HUES6 (cell line): ENCODE data around the gene SPRR2D.
"Not testable (repeated sequence)": the region's sequence is repeated elsewhere in the genome, so short reads cannot be mapped to it uniquely, and the experiment has no call there.

Source experiments
- H3K27ac ChIP-seq: 2 replicates; pipeline ENCODE4 v1.7.0; 2013; ENCODE audit warnings: low read depth, mild to moderate bottlenecking, low read length, inconsistent platforms
- H3K27me3 ChIP-seq: 2 replicates; pipeline ENCODE4 v1.6.1; 2013; ENCODE audit warnings: low read length; ENCODE audit not compliant: control insufficient read depth, insufficient read depth
- H3K36me3 ChIP-seq: 2 replicates; pipeline ENCODE4 v1.6.1; 2013; ENCODE audit warnings: low read length; ENCODE audit not compliant: control insufficient read depth, insufficient read depth
- H3K4me1 ChIP-seq: 2 replicates; pipeline ENCODE4 v1.6.1; 2013; ENCODE audit warnings: low read length; ENCODE audit not compliant: control insufficient read depth, insufficient read depth
- H3K4me3 ChIP-seq: 2 replicates; pipeline ENCODE4 v1.5.1; 2013; ENCODE audit warnings: low read depth, low read length
- H3K9ac ChIP-seq: one replicate; pipeline ENCODE4 v1.6.1; 2013; ENCODE audit warnings: mild to moderate bottlenecking, low read length
- H3K9me3 ChIP-seq: 2 replicates; pipeline ENCODE4 v1.6.1; 2013; ENCODE audit warnings: low read depth, low read length; ENCODE audit not compliant: control insufficient read depth, insufficient read depth

The SPRR2D gene

GRCh38 chr1:153049211-153049610, 8.3 kb upstream of the SPRR2D start:
- Histone ChIP-seq H3K4me3 (no peak overlapping the region), H3K9me3 (0 out of 2 replicates have a peak, but pooled peaks cover 2% of the 10 kb centered on the region), H3K27me3 (no peaks in the 10 kb centered on the region), H3K4me1 (no peaks in the 10 kb centered on the region), H3K9ac (no peak overlapping the region), H3K27ac (no peak overlapping the region), H3K36me3 (no peaks in the 10 kb centered on the region)

- Histone ChIP-seq H3K27me3 (no peaks in the 10 kb centered on the region), H3K36me3 (no peaks in the 10 kb centered on the region), H3K9ac (no peak overlapping the region), H3K4me3 (no peak overlapping the region), H3K4me1 (no peaks in the 10 kb centered on the region), H3K27ac (no peak overlapping the region), H3K9me3 (no peaks in the 10 kb centered on the region)
These were observed 5.7 kb downstream of the SPRR2D start for GRCh38 chr1:153035211-153035610.

- Histone ChIP-seq H3K4me1 (no peaks in the 10 kb centered on the region), H3K36me3 (no peaks in the 10 kb centered on the region), H3K4me3 (no peak overlapping the region), H3K27ac (no peak overlapping the region), H3K27me3 (no peaks in the 10 kb centered on the region), H3K9me3 (0 out of 2 replicates have a peak, but pooled peaks cover 3% of the 10 kb centered on the region), H3K9ac (no peak overlapping the region)
These were observed 8.1 kb downstream of the SPRR2D start for GRCh38 chr1:153032677-153033308.

GRCh38 chr1:153032073-153032472, 8.8 kb downstream of the SPRR2D start:
- H3K27me3 ChIP-seq: no peaks in the 10 kb centered on the region

GRCh38 chr1:153030895-153031294, 10.0 kb downstream of the SPRR2D start, which contains the start of gene SPRR1B:
SPRR1B (plus strand) TSS chr1:153031203; CDS start chr1:153032346, 1,143 bp downstream.
- Histone ChIP-seq H3K27me3 (no peaks in the 10 kb centered on the region), H3K9me3 (0 out of 2 replicates have a peak, but pooled peaks cover 3% of the 10 kb centered on the region), H3K36me3 (no peaks in the 10 kb centered on the region), H3K4me3 (no peak within 1 kb of the TSS), H3K9ac (no peak within 1 kb of the TSS), H3K4me1 (no peaks in the 10 kb centered on the region), H3K27ac (no peak within 1 kb of the TSS)

More at GRCh38 chr1:153032073-153032472, 8.8 kb downstream of the SPRR2D start:
- Histone ChIP-seq H3K9me3 (0 out of 2 replicates have a peak, but pooled peaks cover 3% of the 10 kb centered on the region), H3K36me3 (no peaks in the 10 kb centered on the region), H3K9ac (no peak overlapping the region), H3K4me1 (no peaks in the 10 kb centered on the region), H3K27ac (no peak overlapping the region), H3K4me3 (no peak overlapping the region)

GRCh38 chr1:153028766-153029165, 12.2 kb downstream of the SPRR2D start:
- Histone ChIP-seq H3K9me3 (0 out of 2 replicates have a peak, but pooled peaks cover 3% of the 10 kb centered on the region), H3K27ac (no peak overlapping the region), H3K27me3 (no peaks in the 10 kb centered on the region), H3K36me3 (no peaks in the 10 kb centered on the region), H3K4me3 (no peak overlapping the region), H3K9ac (no peak overlapping the region), H3K4me1 (no peaks in the 10 kb centered on the region)

GRCh38 chr1:153025797-153026196, 15.1 kb downstream of the SPRR2D start:
- H3K4me1 ChIP-seq: peaks cover 3% of the 10 kb centered on the region
- H3K9ac ChIP-seq: no peak overlapping the region
- 0 out of 2 replicates have a peak, but pooled peaks cover 3% of the 10 kb centered on the region for H3K9me3 ChIP-seq
- H3K4me3 ChIP-seq: no peak overlapping the region
- no peaks in the 10 kb centered on the region for H3K27me3 ChIP-seq
- H3K36me3 ChIP-seq: no peaks in the 10 kb centered on the region
- H3K27ac ChIP-seq: no peak overlapping the region

- no peak overlapping the region for H3K9ac ChIP-seq
- H3K9me3 ChIP-seq: 0 out of 2 replicates have a peak, but pooled peaks cover 3% of the 10 kb centered on the region
- peaks cover 3% of the 10 kb centered on the region for H3K4me1 ChIP-seq
- H3K27ac ChIP-seq: no peak overlapping the region
- no peaks in the 10 kb centered on the region for H3K36me3 ChIP-seq
- no peak overlapping the region for H3K4me3 ChIP-seq
- H3K27me3 ChIP-seq: no peaks in the 10 kb centered on the region
These were observed 16.5 kb downstream of the SPRR2D start for GRCh38 chr1:153024413-153024812.

GRCh38 chr1:153023109-153023508, 17.8 kb downstream of the SPRR2D start:
- no peak overlapping the region for H3K9ac ChIP-seq
- H3K27me3 ChIP-seq: no peaks in the 10 kb centered on the region
- no peak overlapping the region for H3K27ac ChIP-seq
- no peak overlapping the region for H3K4me3 ChIP-seq
- no peaks in the 10 kb centered on the region for H3K36me3 ChIP-seq
- no peaks in the 10 kb centered on the region; the same call in 1 of the 2 replicates for H3K9me3 ChIP-seq
- H3K4me1 ChIP-seq: peaks cover 3% of the 10 kb centered on the region

- not testable (repeated sequence) for H3K4me3 ChIP-seq, H3K9ac ChIP-seq, H3K4me1 ChIP-seq, H3K36me3 ChIP-seq, H3K27me3 ChIP-seq, H3K27ac ChIP-seq, H3K9me3 ChIP-seq
These were observed 18.6 kb downstream of the SPRR2D start for GRCh38 chr1:153022340-153022739.

GRCh38 chr1:153021829-153022228, 19.1 kb downstream of the SPRR2D start:
- H3K9ac ChIP-seq, H3K27ac ChIP-seq, H3K4me1 ChIP-seq, H3K4me3 ChIP-seq, H3K9me3 ChIP-seq, H3K27me3 ChIP-seq, H3K36me3 ChIP-seq: not testable (repeated sequence)
